GM12878 (cell line): Measurements from ENCODE around the gene SLIT1. TPM values are rescaled to one million over a fixed set of nuclear protein-coding genes. Genes with fewer than 3 reads are reported as not detected.

Experiments
- ATAC-seq: fragments of 200-7000 bp; cut with Tn5 transposase; 3 replicates; pipeline ENCODE4 v1.9.1; 2020; ENCODE audit warnings: mild to moderate bottlenecking, moderate library complexity
- BruUV-seq: library from RNA; stranded (reverse); fragments of 400-500 nt; replicated peaks from 2 replicates; lab custom pipeline; 2021; lab: Mats Ljungman, UMichigan
- CTCF ChIA-PET: fragments of 300-600 bp; sonication (Branson Sonifier 250); formaldehyde crosslinking; extraction: SDS; loops from one replicate; lab custom pipeline; 2021; ENCODE audit warnings: inconsistent platforms; lab: Yijun Ruan, JAX
- POLR2A ChIA-PET: fragments of 350-600 bp; formaldehyde crosslinking; extraction: SDS; loops from one replicate; lab custom pipeline; 2021; ENCODE audit warnings: inconsistent platforms; lab: Charles Lee
- RAD21 ChIA-PET: fragments of 300-600 bp; sonication (Branson Sonifier 250); formaldehyde crosslinking; loops from one replicate; lab custom pipeline; 2023; ENCODE audit warnings: antibody characterized with exemption; ENCODE audit not compliant: unreplicated experiment; lab: Charles Lee
- SMC1A ChIA-PET: fragments of 300-600 bp; sonication (Branson Sonifier 250); formaldehyde crosslinking; loops from one replicate; lab custom pipeline; 2023; ENCODE audit not compliant: unreplicated experiment, uncharacterized antibody; lab: Charles Lee
- DNase-seq: peaks from one replicate; pipeline ENCODE4 v3.0.0-alpha.2; 2011; ENCODE audit warnings: low read depth, low spot score
- FAIRE-seq: peaks from 3 replicates; lab custom pipeline; 2011; peaks lifted over from hg19 to GRCh38; lab: Jason Lieb, UNC
- H2AFZ ChIP-seq: 2 replicates; pipeline ENCODE4 v1.6.0; 2011; ENCODE audit warnings: low read depth, low read length, control low read depth; ENCODE audit not compliant: control insufficient read depth
- H3K27ac ChIP-seq: 2 replicates; pipeline ENCODE4 v1.5.1; 2011; ENCODE audit warnings: control low read depth; ENCODE audit not compliant: control insufficient read depth, insufficient read depth
- H3K27me3 ChIP-seq, 2 experiments: replicated peaks in 1 of 2; 2 replicates each; pipeline versions ENCODE4 v1.6.0 to v1.6.1; 2011; ENCODE audit warnings: low read length in 1 of 2; ENCODE audit not compliant: control insufficient read depth in 2 of 2, insufficient read depth in 2 of 2
- H3K36me3 ChIP-seq, 2 experiments: 2 replicates each; pipeline ENCODE4 v1.5.1; 2011; ENCODE audit warnings: low read length in 1 of 2; ENCODE audit not compliant: control insufficient read depth in 2 of 2, insufficient read depth in 2 of 2
- H3K4me1 ChIP-seq: 2 replicates; pipeline ENCODE4 v1.6.1; 2011; ENCODE audit warnings: mild to moderate bottlenecking, low read length, moderate library complexity, mixed read lengths; ENCODE audit not compliant: control insufficient read depth, insufficient read depth
- H3K4me2 ChIP-seq: 2 replicates; pipeline ENCODE4 v1.6.0; 2011; ENCODE audit warnings: control low read depth; ENCODE audit not compliant: control insufficient read depth, insufficient read depth
- H3K4me3 ChIP-seq: fragments of 200-600 bp; sonication (generic); 2 replicates; pipeline ENCODE4 v1.5.1; 2016
- H3K79me2 ChIP-seq: 2 replicates; pipeline ENCODE4 v1.6.0; 2011; ENCODE audit warnings: low read length; ENCODE audit not compliant: control insufficient read depth, insufficient read depth
- H3K9ac ChIP-seq: 2 replicates; pipeline ENCODE4 v1.8.0; 2011; ENCODE audit warnings: low read length, control low read depth, mixed read lengths; ENCODE audit not compliant: control insufficient read depth, insufficient read depth
- H3K9me3 ChIP-seq: replicated peaks from 3 replicates; pipeline ENCODE4 v1.5.1; 2011; ENCODE audit warnings: mild to moderate bottlenecking, low read length; ENCODE audit not compliant: control insufficient read depth, insufficient read depth
- H4K20me1 ChIP-seq: 2 replicates; pipeline ENCODE4 v1.6.0; 2011; ENCODE audit not compliant: control insufficient read depth, insufficient read depth
- CBX3 ChIP-seq: fragments of 200-600 bp; sonication (generic); IDR thresholded peaks from 2 replicates; pipeline ENCODE4 v1.6.1; 2016; ENCODE audit warnings: low read depth, borderline replicate concordance
- CHD4 ChIP-seq: fragments of 200-600 bp; sonication (generic); IDR thresholded peaks from 2 replicates; pipeline ENCODE4 v1.6.1; 2016; ENCODE audit warnings: mild to moderate bottlenecking
- CUX1 ChIP-seq: IDR thresholded peaks from 2 replicates; pipeline ENCODE4 v1.6.1; 2012; ENCODE audit warnings: improper control_type of control experiment, low read depth, low read length; ENCODE audit not compliant: insufficient replicate concordance
- EED ChIP-seq: sonication (generic); IDR thresholded peaks from 2 replicates; pipeline ENCODE4 v1.6.1; 2016; ENCODE audit warnings: antibody characterized with exemption, low read depth
- FOS ChIP-seq: IDR thresholded peaks from 3 replicates; pipeline ENCODE4 v1.6.1; 2011; ENCODE audit warnings: borderline replicate concordance; ENCODE audit not compliant: insufficient read length; ENCODE audit errors: extremely low read depth
- IKZF1 ChIP-seq: fragments of 450-650 bp; conservative IDR thresholded peaks from 2 replicates; pipeline ENCODE4 v1.6.1; 2017; ENCODE audit warnings: antibody characterized with exemption, mild to moderate bottlenecking
- JUNB ChIP-seq: IDR thresholded peaks from 2 replicates; pipeline ENCODE4 v1.6.1; 2016; ENCODE audit warnings: antibody characterized with exemption, mild to moderate bottlenecking
- KAT2A ChIP-seq: conservative IDR thresholded peaks from 2 replicates; pipeline ENCODE4 v1.6.1; 2011; ENCODE audit warnings: low read depth, low read length; ENCODE audit not compliant: control insufficient read depth
- MYC ChIP-seq: IDR thresholded peaks from 2 replicates; pipeline ENCODE4 v1.6.1; 2011; ENCODE audit warnings: mild to moderate bottlenecking, low read length, moderate library complexity, inconsistent platforms; ENCODE audit not compliant: insufficient read depth, insufficient replicate concordance, insufficient read length, severe bottlenecking
- NFXL1 ChIP-seq: fragments of 450-650 bp; IDR thresholded peaks from 2 replicates; pipeline ENCODE4 v1.6.1; 2017; ENCODE audit warnings: antibody characterized with exemption, mild to moderate bottlenecking, borderline replicate concordance
- POU2F2 ChIP-seq: IDR thresholded peaks from 3 replicates; pipeline ENCODE4 v1.6.1; 2011; ENCODE audit warnings: low read depth, mild to moderate bottlenecking, low read length, borderline replicate concordance
- ZNF622 ChIP-seq: fragments of 450-650 bp; IDR thresholded peaks from 2 replicates; pipeline ENCODE4 v1.6.1; 2017; ENCODE audit warnings: mild to moderate bottlenecking, inconsistent platforms
- WGBS: methylation state at CpG from one replicate; pipeline ENCODE4 v1.1.6; 2016; ENCODE audit warnings: low lambda C conversion rate; ENCODE audit not compliant: insufficient replicate concordance, insufficient coverage; ENCODE audit errors: missing lambda C conversion rate; 5-methylcytosine and 5-hydroxymethylcytosine counted together
- in situ Hi-C: fragments of 300-500 bp; cut with MboI; formaldehyde crosslinking; loops from 9 replicates; pipeline ENCODE4 v1.14.3; 2018; ENCODE audit warnings: mixed read lengths
- intact Hi-C: fragments of 100-400 bp; cut with micrococcal nuclease; formaldehyde crosslinking; loops from one replicate; pipeline ENCODE4 v1.14.2; 2022; ENCODE audit not compliant: unreplicated experiment
- polyA plus RNA-seq, 11 experiments: library from polyadenylated mRNA; depleted of rRNA in 4 of 11; unstranded in 6 of 11; stranded (reverse) in 5 of 11; fragments of >200 nt; fragmentation: Nextera tagmentation in 4 of 11; fragmentation: Illumina TruSeq in 1 of 11; extraction: Ambion mirVana in 4 of 11; extraction: Trizol in 1 of 11; gene quantifications; 1 replicate in 1 of 11; 2 replicates in 10 of 11; pipeline versions ENCODE4 v1.2.1 to v1.2.3, GENCODE V29; 2011 to 2016; ENCODE audit warnings: inconsistent platforms in 2 of 11, missing spikeins in 2 of 11, low read depth in 1 of 11
- total RNA-seq, 4 experiments: library from RNA; depleted of rRNA in 3 of 4; stranded (reverse); fragments of >200 nt in 3 of 4; fragmentation: Illumina TruSeq in 1 of 4; extraction: Trizol in 1 of 4; gene quantifications; 2 replicates each; pipeline versions ENCODE4 v1.2.1 to v1.2.3, GENCODE V29; 2013 to 2021
- TF ChIP-seq, protein P1 (sequence below): fragments of 450-650 bp; conservative IDR thresholded peaks from 2 replicates; pipeline ENCODE4 v1.6.1; 2017; ENCODE audit warnings: mild to moderate bottlenecking, moderate library complexity
- TF ChIP-seq, protein P2 (sequence below): fragments of 450-650 bp; formaldehyde crosslinking; IDR thresholded peaks from 2 replicates; pipeline ENCODE4 v1.5.0; 2022; ENCODE audit warnings: mild to moderate bottlenecking, missing genetic modification characterization

The SLIT1 gene
- total and polyA plus RNA-seq, 10 of the 15 experiments (the other 5 are each of a cell fraction or from before 2014, with no cell fraction given): 0.04 to 0.19 (median 0.06) TPM; not detected in 4

GRCh38 chr10:97075421-97075820, 110.3 kb downstream of the SLIT1 start:
- FAIRE-seq (no peak), ATAC-seq (no peak), DNase-seq (no peak)
- Histone ChIP-seq H3K79me2 (no peaks in the 10 kb centered on the region), H3K27me3 (peaks cover 0 to 4% of the 10 kb centered on the region in 2 experiments; a peak in 3 of 4 replicates), H3K4me2 (no peak overlapping the region), H3K27ac (no peak overlapping the region), H3K4me3 (no peak overlapping the region), H4K20me1 (no peaks in the 10 kb centered on the region), H3K4me1 (no peaks in the 10 kb centered on the region), H3K9me3 (no peaks in the 10 kb centered on the region; the same call in 2 of the 3 replicates), H2AFZ (no peak overlapping the region), H3K36me3 (no peaks in the 10 kb centered on the region), H3K9ac (no peak overlapping the region)
- in situ Hi-C loops: no loop called here
- intact Hi-C loops: no loop called here
- CTCF ChIA-PET: interaction anchor here (1.0 to 19.9 kb wide), 2 partner anchors 64 to 129 kb away, joined by 3 to 651 read pairs; no protein-coding TSS in a partner anchor
- RAD21 ChIA-PET: interaction anchor here (2.6 kb wide), 1 partner anchor 134 kb away, joined by 12 read pairs; no protein-coding TSS in a partner anchor
- no TSS peak for BruUV-seq
- POLR2A ChIA-PET: no interaction called here
- SMC1A ChIA-PET: interaction anchor here (7.3 kb wide), 1 partner anchor 135 kb away, joined by 112 read pairs; no protein-coding TSS in a partner anchor
- 11% methylated on average over 7 of the region's 7 CpGs for WGBS
- no peak for TF ChIP-seq EED
- no peak for TF ChIP-seq MYC
- no peak for TF ChIP-seq JUNB
- no peak for TF ChIP-seq ZNF622
- no peak for TF ChIP-seq POU2F2
- no peak for TF ChIP-seq CHD4
- no peak for TF ChIP-seq KAT2A
- no peak for TF ChIP-seq IKZF1
- no peak for TF ChIP-seq NFXL1
- no peak for TF ChIP-seq FOS
- TF ChIP-seq, protein P1, sequence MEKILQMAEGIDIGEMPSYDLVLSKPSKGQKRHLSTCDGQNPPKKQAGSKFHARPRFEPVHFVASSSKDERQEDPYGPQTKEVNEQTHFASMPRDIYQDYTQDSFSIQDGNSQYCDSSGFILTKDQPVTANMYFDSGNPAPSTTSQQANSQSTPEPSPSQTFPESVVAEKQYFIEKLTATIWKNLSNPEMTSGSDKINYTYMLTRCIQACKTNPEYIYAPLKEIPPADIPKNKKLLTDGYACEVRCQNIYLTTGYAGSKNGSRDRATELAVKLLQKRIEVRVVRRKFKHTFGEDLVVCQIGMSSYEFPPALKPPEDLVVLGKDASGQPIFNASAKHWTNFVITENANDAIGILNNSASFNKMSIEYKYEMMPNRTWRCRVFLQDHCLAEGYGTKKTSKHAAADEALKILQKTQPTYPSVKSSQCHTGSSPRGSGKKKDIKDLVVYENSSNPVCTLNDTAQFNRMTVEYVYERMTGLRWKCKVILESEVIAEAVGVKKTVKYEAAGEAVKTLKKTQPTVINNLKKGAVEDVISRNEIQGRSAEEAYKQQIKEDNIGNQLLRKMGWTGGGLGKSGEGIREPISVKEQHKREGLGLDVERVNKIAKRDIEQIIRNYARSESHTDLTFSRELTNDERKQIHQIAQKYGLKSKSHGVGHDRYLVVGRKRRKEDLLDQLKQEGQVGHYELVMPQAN: no peak
- no peak for TF ChIP-seq CUX1
- TF ChIP-seq, protein P2, sequence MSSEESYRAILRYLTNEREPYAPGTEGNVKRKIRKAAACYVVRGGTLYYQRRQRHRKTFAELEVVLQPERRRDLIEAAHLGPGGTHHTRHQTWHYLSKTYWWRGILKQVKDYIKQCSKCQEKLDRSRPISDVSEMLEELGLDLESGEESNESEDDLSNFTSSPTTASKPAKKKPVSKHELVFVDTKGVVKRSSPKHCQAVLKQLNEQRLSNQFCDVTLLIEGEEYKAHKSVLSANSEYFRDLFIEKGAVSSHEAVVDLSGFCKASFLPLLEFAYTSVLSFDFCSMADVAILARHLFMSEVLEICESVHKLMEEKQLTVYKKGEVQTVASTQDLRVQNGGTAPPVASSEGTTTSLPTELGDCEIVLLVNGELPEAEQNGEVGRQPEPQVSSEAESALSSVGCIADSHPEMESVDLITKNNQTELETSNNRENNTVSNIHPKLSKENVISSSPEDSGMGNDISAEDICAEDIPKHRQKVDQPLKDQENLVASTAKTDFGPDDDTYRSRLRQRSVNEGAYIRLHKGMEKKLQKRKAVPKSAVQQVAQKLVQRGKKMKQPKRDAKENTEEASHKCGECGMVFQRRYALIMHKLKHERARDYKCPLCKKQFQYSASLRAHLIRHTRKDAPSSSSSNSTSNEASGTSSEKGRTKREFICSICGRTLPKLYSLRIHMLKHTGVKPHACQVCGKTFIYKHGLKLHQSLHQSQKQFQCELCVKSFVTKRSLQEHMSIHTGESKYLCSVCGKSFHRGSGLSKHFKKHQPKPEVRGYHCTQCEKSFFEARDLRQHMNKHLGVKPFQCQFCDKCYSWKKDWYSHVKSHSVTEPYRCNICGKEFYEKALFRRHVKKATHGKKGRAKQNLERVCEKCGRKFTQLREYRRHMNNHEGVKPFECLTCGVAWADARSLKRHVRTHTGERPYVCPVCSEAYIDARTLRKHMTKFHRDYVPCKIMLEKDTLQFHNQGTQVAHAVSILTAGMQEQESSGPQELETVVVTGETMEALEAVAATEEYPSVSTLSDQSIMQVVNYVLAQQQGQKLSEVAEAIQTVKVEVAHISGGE (CRISPR knock-in tag): no peak
- TF ChIP-seq CBX3: no peak
